H9 (cell line): ENCODE measurements around the gene LORICRIN. TPM values are rescaled to one million over a fixed set of nuclear protein-coding genes. Genes with fewer than 3 reads are reported as not detected.

Experiments used
- DNase-seq: peaks from one replicate; pipeline ENCODE4 v3.0.0-alpha.2; 2017
- H2AFZ ChIP-seq: one replicate; pipeline ENCODE4 v1.6.1; 2013; ENCODE audit warnings: mild to moderate bottlenecking, low read length, control low read depth, moderate library complexity
- H2AK5ac ChIP-seq: 2 replicates; pipeline ENCODE4 v1.6.1; 2013; ENCODE audit warnings: low read length, control low read depth, mixed read lengths; ENCODE audit not compliant: insufficient read length
- H2BK120ac ChIP-seq: one replicate; pipeline ENCODE4 v1.6.1; 2013; ENCODE audit warnings: low read depth, mild to moderate bottlenecking, low read length, control low read depth, inconsistent platforms; ENCODE audit not compliant: poor library complexity, severe bottlenecking
- H2BK12ac ChIP-seq: 2 replicates; pipeline ENCODE4 v1.6.1; 2013; ENCODE audit warnings: low read length, control low read depth, mixed read lengths, low read depth; ENCODE audit not compliant: insufficient read length
- H2BK15ac ChIP-seq: 2 replicates; pipeline ENCODE4 v1.6.1; 2013; ENCODE audit warnings: low read depth, low read length, control low read depth
- H2BK20ac ChIP-seq: one replicate; pipeline ENCODE4 v1.6.1; 2013; ENCODE audit warnings: low read depth, mild to moderate bottlenecking, low read length, control low read depth, inconsistent platforms; ENCODE audit not compliant: poor library complexity, severe bottlenecking
- H2BK5ac ChIP-seq: 2 replicates; pipeline ENCODE4 v1.6.1; 2013; ENCODE audit warnings: low read length, control low read depth, mixed read lengths; ENCODE audit not compliant: insufficient read length
- H3K14ac ChIP-seq: 2 replicates; pipeline ENCODE4 v1.6.1; 2013; ENCODE audit warnings: low read length, control low read depth; ENCODE audit not compliant: insufficient read depth
- H3K18ac ChIP-seq: 2 replicates; pipeline ENCODE4 v1.6.1; 2013; ENCODE audit warnings: low read depth, mild to moderate bottlenecking, mixed read lengths, low read length, control low read depth; ENCODE audit not compliant: insufficient read length
- H3K23ac ChIP-seq: 2 replicates; pipeline ENCODE4 v1.6.1; 2013; ENCODE audit warnings: low read length, control low read depth, mixed read lengths, low read depth; ENCODE audit not compliant: insufficient read length
- H3K23me2 ChIP-seq: 2 replicates; pipeline ENCODE4 v1.6.1; 2013; ENCODE audit warnings: low read depth, mild to moderate bottlenecking, mixed read lengths, low read length, control low read depth; ENCODE audit not compliant: insufficient read length, poor library complexity, severe bottlenecking
- H3K27ac ChIP-seq: 2 replicates; pipeline ENCODE4 v1.5.1; 2013; ENCODE audit warnings: low read length, control low read depth, mixed read lengths, low read depth; ENCODE audit not compliant: insufficient read length
- H3K27me3 ChIP-seq: 2 replicates; pipeline ENCODE4 v1.6.1; 2013; ENCODE audit warnings: low read length, control low read depth, inconsistent platforms; ENCODE audit not compliant: insufficient read depth
- H3K4ac ChIP-seq: 2 replicates; pipeline ENCODE4 v1.6.1; 2013; ENCODE audit warnings: low read depth, mild to moderate bottlenecking, control low read depth, inconsistent platforms, low read length, moderate library complexity
- H3K4me1 ChIP-seq: 2 replicates; pipeline ENCODE4 v1.6.1; 2013; ENCODE audit warnings: low read length, control low read depth, inconsistent platforms; ENCODE audit not compliant: insufficient read depth
- H3K4me2 ChIP-seq: 2 replicates; pipeline ENCODE4 v1.6.1; 2013; ENCODE audit warnings: low read length, control low read depth, mixed read lengths; ENCODE audit not compliant: insufficient read length, insufficient read depth
- H3K56ac ChIP-seq: 2 replicates; pipeline ENCODE4 v1.6.1; 2013; ENCODE audit warnings: low read depth, mild to moderate bottlenecking, mixed read lengths, low read length, control low read depth; ENCODE audit not compliant: insufficient read length
- H3K79me1 ChIP-seq: 2 replicates; pipeline ENCODE4 v1.6.1; 2013; ENCODE audit warnings: low read depth, mild to moderate bottlenecking, moderate library complexity, low read length, control low read depth, inconsistent platforms; ENCODE audit not compliant: insufficient read depth, poor library complexity, severe bottlenecking
- H3K79me2 ChIP-seq: 2 replicates; pipeline ENCODE4 v1.6.1; 2013; ENCODE audit warnings: low read length, control low read depth, inconsistent platforms; ENCODE audit not compliant: insufficient read depth
- H3K9ac ChIP-seq: 2 replicates; pipeline ENCODE4 v1.6.1; 2013; ENCODE audit warnings: low read length, control low read depth, mixed read lengths; ENCODE audit not compliant: insufficient read length; ENCODE audit errors: extremely low read depth
- H3K9me3 ChIP-seq: one replicate; pipeline ENCODE4 v1.6.1; 2013; ENCODE audit warnings: low read depth, low read length, inconsistent platforms; ENCODE audit not compliant: control insufficient read depth
- H3T11ph ChIP-seq: one replicate; pipeline ENCODE4 v1.6.1; 2013; ENCODE audit warnings: mild to moderate bottlenecking, low read length, control low read depth, inconsistent platforms
- H4K20me1 ChIP-seq: one replicate; pipeline ENCODE4 v1.6.1; 2013; ENCODE audit not compliant: control insufficient read depth, insufficient read length, insufficient read depth
- H4K5ac ChIP-seq: 2 replicates; pipeline ENCODE4 v1.6.1; 2013; ENCODE audit warnings: low read depth, mild to moderate bottlenecking, mixed read lengths, low read length, control low read depth; ENCODE audit not compliant: insufficient read length
- H4K8ac ChIP-seq: replicated peaks from 2 replicates; pipeline ENCODE4 v1.6.1; 2013; ENCODE audit warnings: low read length, control low read depth, mixed read lengths, low read depth; ENCODE audit not compliant: insufficient read length
- H4K91ac ChIP-seq: 2 replicates; pipeline ENCODE4 v1.6.1; 2013; ENCODE audit warnings: low read depth, mild to moderate bottlenecking, moderate library complexity, mixed read lengths, low read length, control low read depth; ENCODE audit not compliant: insufficient read length
- H3K27ac Mint-ChIP-seq, 3 experiments: 2 replicates in 2 of 3; 3 replicates in 1 of 3; pipeline ENCODE4 v1.8.0; 2020 to 2021; ENCODE audit warnings: mixed read lengths in 3 of 3, mild to moderate bottlenecking in 1 of 3, moderate library complexity in 1 of 3
- H3K27me3 Mint-ChIP-seq: 2 replicates; pipeline ENCODE4 v1.8.0; 2021; ENCODE audit warnings: low read depth, mild to moderate bottlenecking, moderate library complexity, mixed read lengths
- H3K36me3 Mint-ChIP-seq, 3 experiments: 2 replicates in 2 of 3; 3 replicates in 1 of 3; pipeline ENCODE4 v1.8.0; 2020 to 2021; ENCODE audit warnings: low read depth in 3 of 3, mixed read lengths in 3 of 3; ENCODE audit not compliant: insufficient read depth in 1 of 3
- H3K4me1 Mint-ChIP-seq, 2 experiments: 2 replicates each; pipeline ENCODE4 v1.8.0; 2020; ENCODE audit warnings: mixed read lengths in 2 of 2
- H3K4me3 Mint-ChIP-seq, 2 experiments: 2 replicates in 1 of 2; 3 replicates in 1 of 2; pipeline ENCODE4 v1.8.0; 2020 to 2021; ENCODE audit warnings: mild to moderate bottlenecking in 2 of 2, mixed read lengths in 2 of 2, moderate library complexity in 1 of 2
- H3K9me3 Mint-ChIP-seq, 2 experiments: 2 replicates in 1 of 2; 3 replicates in 1 of 2; pipeline ENCODE4 v1.8.0; 2020; ENCODE audit warnings: mild to moderate bottlenecking in 2 of 2, mixed read lengths in 2 of 2, moderate library complexity in 1 of 2
- CTCF ChIP-seq: fragments of 200-600 bp; sonication (generic); conservative IDR thresholded peaks from 3 replicates; pipeline ENCODE4 v1.8.0; 2021; ENCODE audit warnings: antibody characterized with exemption, mild to moderate bottlenecking
- WGBS: extraction: QIAGEN DNeasy Blood & Tissue Kit; methylation state at CpG from one replicate; pipeline ENCODE4 v1.1.7; 2013; ENCODE audit warnings: missing lambda C conversion rate, low lambda C conversion rate, mixed read lengths; ENCODE audit not compliant: insufficient read length; ENCODE audit errors: extremely low coverage; 5-methylcytosine and 5-hydroxymethylcytosine counted together
- total RNA-seq: library from RNA; stranded (reverse); gene quantifications from 2 replicates; pipeline ENCODE4 v1.2.1, GENCODE V29; 2021

The LORICRIN gene
- total RNA-seq, 1 experiment from 2014 or later, result not detected

- Mint-ChIP-seq H3K36me3 (peaks cover 0 to 7% (median 0%) of the 10 kb centered on the region in 3 experiments; a peak in 2 of 7 replicates), H3K4me3 (no peak overlapping the region), H3K27me3 (peaks cover 18% of the 10 kb centered on the region), H3K4me1 (no peaks in the 10 kb centered on the region), H3K9me3 (peaks cover 8 to 22% of the 10 kb centered on the region in 2 experiments; a peak in 4 of 5 replicates), H3K27ac (no peak overlapping the region)
- H3K4me2 ChIP-seq, result no peak overlapping the region
- no peak overlapping the region for H2BK20ac ChIP-seq
- no peak overlapping the region for H2AK5ac ChIP-seq
- H2BK5ac ChIP-seq, result no peak overlapping the region
- no peak overlapping the region for H3T11ph ChIP-seq
- H3K27me3 ChIP-seq, result no peaks in the 10 kb centered on the region
- no peak overlapping the region for H3K56ac ChIP-seq
- H4K91ac ChIP-seq, result no peak overlapping the region
- DNase-seq, result no peak
- H2BK120ac ChIP-seq, result no peak overlapping the region
- no peak overlapping the region for H2BK12ac ChIP-seq
- H3K4me1 ChIP-seq, result no peaks in the 10 kb centered on the region
- H3K18ac ChIP-seq, result no peak overlapping the region
- no peak overlapping the region for H4K8ac ChIP-seq
- H3K4ac ChIP-seq, result no peak overlapping the region
- no peak overlapping the region for H3K14ac ChIP-seq
- H3K79me1 ChIP-seq, result no peaks in the 10 kb centered on the region
- H3K9me3 ChIP-seq, result no peaks in the 10 kb centered on the region
- no CpG with 5 or more reads among the region's 2 CpGs for WGBS
- no peak overlapping the region for H3K27ac ChIP-seq
- H3K79me2 ChIP-seq, result no peaks in the 10 kb centered on the region
- H3K9ac ChIP-seq, result no peak overlapping the region
- peaks cover 4% of the 10 kb centered on the region for H3K23me2 ChIP-seq
- no peak for TF ChIP-seq CTCF
- no peak overlapping the region for H2AFZ ChIP-seq
- peaks cover 7% of the 10 kb centered on the region for H4K20me1 ChIP-seq
- no peak overlapping the region for H3K23ac ChIP-seq
- no peak overlapping the region for H2BK15ac ChIP-seq
- no peak overlapping the region for H4K5ac ChIP-seq
Measured at GRCh38 chr1:153246825-153247224, 12.7 kb upstream of the LORICRIN start.
